T-helper 1 cell treated with Interleukin-12 subunit alpha and Interleukin-12 subunit beta and Interleukin-4 antibody, amounts not matched to agents 30 μg/mL and 1 μg/mL, for 36 hours (primary cell): ENCODE data around the gene RNF113A.
"Not testable (repeated sequence)": the region's sequence is repeated elsewhere in the genome, so short reads cannot be mapped to it uniquely, and the experiment has no call there.

Experiments used
- H3K27ac Mint-ChIP-seq: one replicate; pipeline ENCODE4 v1.8.0; 2021; ENCODE audit warnings: mild to moderate bottlenecking, mixed read lengths
- H3K27me3 Mint-ChIP-seq: one replicate; pipeline ENCODE4 v1.8.0; 2021; ENCODE audit warnings: low read depth, mixed read lengths
- H3K36me3 Mint-ChIP-seq: one replicate; pipeline ENCODE4 v1.8.0; 2021; ENCODE audit warnings: low read depth, mixed read lengths
- H3K4me1 Mint-ChIP-seq: one replicate; pipeline ENCODE4 v1.8.0; 2021; ENCODE audit warnings: low read depth, mixed read lengths
- H3K4me3 Mint-ChIP-seq: one replicate; pipeline ENCODE4 v1.8.0; 2021; ENCODE audit warnings: mild to moderate bottlenecking, moderate library complexity, mixed read lengths
- H3K9me3 Mint-ChIP-seq: one replicate; pipeline ENCODE4 v1.8.0; 2021; ENCODE audit warnings: mixed read lengths

Gene RNF113A

DNA sequence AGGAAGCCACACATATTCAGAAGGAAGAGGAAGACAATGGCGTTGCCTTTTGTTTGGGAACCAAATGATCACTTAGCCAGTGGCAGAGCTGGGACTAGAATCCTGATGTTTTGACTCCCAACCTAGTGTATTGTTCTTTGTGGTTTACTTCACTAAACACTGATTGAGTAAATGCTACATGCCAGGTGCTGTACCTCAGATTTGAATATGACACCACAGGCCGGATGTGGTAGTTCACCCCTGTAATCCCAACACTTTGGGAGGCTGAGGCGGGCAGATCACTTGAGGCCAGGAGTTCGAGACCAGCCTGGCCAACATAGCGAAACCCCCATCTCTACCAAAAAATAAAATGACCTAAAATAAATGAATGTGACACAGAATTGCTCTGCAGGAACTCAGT, 8.5 kb upstream of the RNF113A start:
- H3K27ac Mint-ChIP-seq, result no peak overlapping the region
- H3K4me3 Mint-ChIP-seq, result no peak overlapping the region
- no peaks in the 10 kb centered on the region for H3K9me3 Mint-ChIP-seq
- peaks cover 7% of the 10 kb centered on the region for H3K36me3 Mint-ChIP-seq
- H3K4me1 Mint-ChIP-seq, result peaks cover 12% of the 10 kb centered on the region
- no peaks in the 10 kb centered on the region for H3K27me3 Mint-ChIP-seq

DNA sequence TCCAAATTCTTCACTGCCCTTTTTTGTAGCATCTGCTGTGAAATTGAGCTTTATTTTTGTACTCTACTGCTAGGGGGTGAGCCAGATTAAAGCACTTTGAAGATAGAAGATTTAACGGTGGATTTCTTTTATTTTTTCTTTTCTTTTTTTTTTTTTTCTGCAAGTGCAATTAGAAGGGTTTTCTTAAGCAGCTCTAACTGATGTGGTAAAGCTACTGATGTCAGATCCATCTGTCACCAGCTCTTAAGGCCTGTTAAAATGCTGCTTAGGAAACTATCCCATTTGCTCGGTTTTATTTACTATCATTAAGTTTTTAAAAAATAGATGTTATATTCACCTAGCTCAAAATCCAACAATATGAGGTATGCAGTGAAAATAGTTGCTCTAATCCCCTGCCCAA, 7.2 kb upstream of the RNF113A start:
- peaks cover 7% of the 10 kb centered on the region for H3K36me3 Mint-ChIP-seq
- peaks cover 12% of the 10 kb centered on the region for H3K4me1 Mint-ChIP-seq
- no peak overlapping the region for H3K27ac Mint-ChIP-seq
- H3K4me3 Mint-ChIP-seq, result no peak overlapping the region
- H3K9me3 Mint-ChIP-seq, result no peaks in the 10 kb centered on the region
- no peaks in the 10 kb centered on the region for H3K27me3 Mint-ChIP-seq

DNA sequence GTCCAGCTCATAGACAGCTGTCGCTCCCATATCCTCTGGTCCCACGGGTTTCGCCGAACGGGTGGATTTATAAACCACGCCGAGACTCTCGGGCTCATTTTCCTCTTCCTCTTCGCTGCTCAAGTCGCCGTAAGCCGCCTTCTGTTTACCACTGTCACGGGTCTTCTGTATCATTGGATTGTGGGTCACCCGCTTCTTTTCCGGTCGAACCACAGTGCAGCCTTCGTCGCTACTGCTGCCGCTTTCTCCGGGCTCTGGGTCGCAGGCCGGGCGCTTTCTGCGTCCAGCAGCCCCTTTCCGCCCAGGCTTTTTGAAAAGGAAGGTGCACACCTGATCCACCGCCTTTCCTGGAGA, 311 bp downstream of the RNF113A start:
- Mint-ChIP-seq H3K4me3 (peak overlapping the region; percentile 98), H3K9me3 (no peaks in the 10 kb centered on the region), H3K27ac (peak overlapping the region; percentile 99), H3K27me3 (no peaks in the 10 kb centered on the region), H3K4me1 (peaks cover 4% of the 10 kb centered on the region), H3K36me3 (peaks cover 7% of the 10 kb centered on the region)

DNA sequence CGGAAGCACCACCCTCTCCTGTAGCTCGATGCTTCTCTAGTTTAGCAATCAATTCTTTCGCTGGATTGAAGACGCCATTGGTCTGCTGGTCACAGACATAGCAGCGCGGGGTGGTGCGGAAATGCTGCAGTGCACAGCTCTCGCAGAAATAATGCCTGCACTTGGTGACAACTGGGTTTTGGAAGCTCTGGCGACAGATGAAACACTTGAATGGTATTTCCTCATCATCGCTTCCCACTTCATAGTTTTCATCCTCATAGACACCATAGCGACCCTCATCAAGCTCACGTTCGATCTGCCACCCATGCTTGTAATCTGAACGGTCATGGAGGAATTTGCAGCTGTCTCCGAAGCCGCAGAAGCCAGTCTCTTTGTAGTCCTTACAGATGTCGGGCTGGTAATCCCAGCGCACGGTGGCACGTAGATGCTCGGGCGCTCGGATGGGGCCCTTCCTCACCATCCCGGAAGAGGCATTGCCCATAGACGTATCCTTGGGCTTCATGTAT, 854 bp downstream of the RNF113A start:
- Mint-ChIP-seq H3K4me3 (peak overlapping the region; percentile 98), H3K4me1 (peaks cover 4% of the 10 kb centered on the region), H3K27me3 (no peaks in the 10 kb centered on the region), H3K36me3 (peaks cover 7% of the 10 kb centered on the region), H3K9me3 (no peaks in the 10 kb centered on the region), H3K27ac (peak overlapping the region; percentile 99)

DNA sequence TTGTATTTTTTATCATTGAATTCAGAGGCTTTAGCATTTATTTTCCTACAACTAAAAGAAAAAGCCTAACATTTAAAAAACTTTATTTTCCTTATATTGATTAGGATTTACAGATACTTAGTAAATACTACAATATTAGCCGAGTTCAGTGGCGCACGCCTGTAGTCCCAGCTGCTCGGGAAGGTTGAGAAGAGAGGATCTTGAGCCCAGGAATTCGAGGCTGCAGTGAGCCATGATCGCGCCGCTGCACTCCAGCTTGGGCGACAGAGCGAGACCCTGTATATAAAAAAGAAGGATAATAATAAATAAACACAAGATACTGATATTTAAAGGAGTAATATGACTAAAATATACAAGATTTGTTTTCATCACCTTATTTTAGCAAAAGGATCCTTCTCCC, 18.1 kb downstream of the RNF113A start:
- Mint-ChIP-seq H3K36me3 (peaks cover 5% of the 10 kb centered on the region), H3K4me1 (peaks cover 18% of the 10 kb centered on the region), H3K4me3 (peak overlapping the region; percentile 99), H3K27ac (peak overlapping the region; percentile 99), H3K27me3 (no peaks in the 10 kb centered on the region), H3K9me3 (no peaks in the 10 kb centered on the region)

DNA sequence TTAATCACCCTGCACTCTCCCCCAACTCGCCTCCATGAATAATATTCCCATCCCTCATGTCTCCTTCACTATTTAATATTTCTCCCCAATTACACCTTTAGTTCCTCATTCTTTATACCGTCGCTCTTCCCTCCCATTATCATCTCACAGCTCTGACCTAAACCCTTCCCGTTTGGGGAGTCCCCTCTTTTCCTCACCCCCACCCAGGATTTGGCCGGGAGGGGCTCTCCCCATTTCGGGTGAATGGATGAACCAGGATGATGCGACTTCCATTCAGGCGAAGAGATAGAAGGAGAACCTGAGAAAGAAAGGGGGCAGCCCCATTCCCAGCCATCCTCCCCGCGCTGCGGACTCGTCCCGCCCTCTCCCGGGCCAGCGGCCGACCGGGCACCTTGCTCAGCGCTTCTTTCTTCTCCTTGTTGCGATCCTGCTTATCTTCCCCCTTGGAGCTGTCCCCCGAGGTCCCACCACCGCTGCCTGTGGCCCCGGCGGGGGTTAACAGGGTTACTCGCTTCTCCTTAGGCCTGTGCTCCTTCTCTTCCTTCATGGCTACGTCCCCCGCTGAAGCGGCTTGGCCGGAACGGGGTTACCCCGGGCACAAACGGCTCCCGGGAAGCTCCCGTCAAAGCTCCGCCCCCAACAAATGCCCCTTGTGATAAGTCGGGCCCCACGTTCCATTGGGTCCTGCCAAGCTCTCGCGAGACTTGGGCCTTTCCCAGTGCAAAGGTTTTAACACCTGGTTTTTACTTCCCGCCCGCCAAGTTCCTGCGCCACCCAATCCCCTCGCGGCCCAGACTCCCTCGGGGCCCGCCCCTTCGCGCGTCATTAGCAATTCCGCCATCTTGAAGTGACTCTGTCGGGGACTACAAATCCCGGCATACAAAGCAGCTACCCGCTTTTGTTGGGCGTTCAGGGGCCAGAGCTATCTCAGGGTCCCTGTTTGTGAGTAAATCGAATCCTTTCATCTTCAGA, 18.9 kb downstream of the RNF113A start, which contains the start of gene UPF3B:
TSS of gene UPF3B (minus strand) at position 582 of the 972 bp plus-strand sequence. CDS start at position 547, 35 bp downstream.
- H3K27ac Mint-ChIP-seq, result peak within 1 kb of the TSS; percentile 99
- H3K4me1 Mint-ChIP-seq, result peaks cover 16% of the 10 kb centered on the region
- no peaks in the 10 kb centered on the region for H3K9me3 Mint-ChIP-seq
- H3K27me3 Mint-ChIP-seq, result no peaks in the 10 kb centered on the region
- peaks cover 5% of the 10 kb centered on the region for H3K36me3 Mint-ChIP-seq
- H3K4me3 Mint-ChIP-seq, result peak within 1 kb of the TSS; percentile 99

DNA sequence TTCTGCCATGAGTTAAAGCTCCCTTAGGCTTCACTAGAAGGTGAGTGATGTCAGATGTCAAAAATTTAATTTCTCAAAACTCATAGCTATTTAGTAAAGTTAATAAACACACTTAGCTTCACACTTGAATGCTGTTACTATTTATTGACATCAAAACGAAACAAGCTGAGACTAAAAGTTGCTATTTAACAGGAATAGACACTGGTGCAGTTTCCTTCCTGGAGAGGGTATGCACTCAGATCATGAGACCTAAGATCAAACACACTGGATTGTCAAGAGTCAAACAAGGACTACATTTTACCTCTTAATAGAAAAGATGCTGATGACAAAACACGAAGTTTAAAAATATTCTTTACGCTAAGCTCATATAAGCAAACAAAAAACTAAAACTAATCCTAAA, 37.6 kb downstream of the RNF113A start:
- Mint-ChIP-seq H3K27ac (no peak overlapping the region), H3K36me3 (peaks cover 52% of the 10 kb centered on the region), H3K9me3 (no peaks in the 10 kb centered on the region), H3K4me3 (no peak overlapping the region), H3K4me1 (peaks cover 1% of the 10 kb centered on the region), H3K27me3 (no peaks in the 10 kb centered on the region)

DNA sequence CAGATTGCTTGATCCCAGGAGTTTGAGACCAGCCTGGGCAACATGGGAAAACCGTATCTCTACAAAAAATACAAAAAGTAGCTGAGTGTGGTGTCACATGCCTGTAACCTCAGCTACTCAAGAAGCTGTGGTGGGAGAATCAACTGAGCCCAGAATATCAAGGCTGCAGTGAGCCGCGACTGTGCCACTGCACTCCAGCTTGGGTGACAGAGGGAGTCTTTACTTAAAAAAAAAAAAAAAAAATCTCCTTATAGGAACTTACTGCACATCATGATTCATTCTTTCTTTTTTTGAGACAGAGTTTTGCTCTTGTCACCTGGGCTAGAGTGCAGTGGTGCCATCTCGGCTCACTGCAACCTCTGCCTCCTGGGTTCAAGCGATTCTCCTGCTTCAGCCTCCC, 43.1 kb downstream of the RNF113A start:
- no peaks in the 10 kb centered on the region for H3K27me3 Mint-ChIP-seq
- H3K36me3 Mint-ChIP-seq, result peaks cover 25% of the 10 kb centered on the region
- peaks cover 9% of the 10 kb centered on the region for H3K4me1 Mint-ChIP-seq
- H3K4me3 Mint-ChIP-seq, result no peak overlapping the region
- no peak overlapping the region for H3K27ac Mint-ChIP-seq
- no peaks in the 10 kb centered on the region for H3K9me3 Mint-ChIP-seq

DNA sequence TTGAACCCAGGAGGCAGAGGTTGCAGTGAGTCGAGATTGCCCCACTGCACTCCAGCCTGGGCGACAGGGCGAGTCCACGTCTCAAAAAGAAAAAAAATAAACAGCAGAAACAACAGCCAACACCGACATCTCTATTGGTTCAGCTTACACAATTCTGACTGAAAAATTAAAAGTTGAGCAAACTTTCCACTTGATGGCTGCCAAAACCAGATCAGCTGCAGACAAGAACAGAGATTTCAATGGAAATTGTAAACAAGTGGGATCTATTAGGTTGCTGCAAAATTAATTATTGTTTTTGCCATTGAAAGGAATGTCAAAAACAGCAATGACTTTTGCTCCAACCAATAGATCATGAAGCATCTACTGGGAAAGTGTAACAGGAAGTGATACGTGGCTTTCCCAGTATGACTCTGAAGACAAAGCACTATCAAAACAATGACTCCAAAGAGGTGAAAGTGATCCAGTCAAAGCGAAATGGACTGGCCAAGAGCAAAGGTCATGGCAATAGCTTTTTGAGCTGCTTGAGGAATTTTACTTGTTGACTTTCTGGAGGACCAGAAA, 45.1 kb downstream of the RNF113A start:
- peaks cover 15% of the 10 kb centered on the region for H3K4me1 Mint-ChIP-seq
- H3K27ac Mint-ChIP-seq, result no peak overlapping the region
- H3K27me3 Mint-ChIP-seq, result no peaks in the 10 kb centered on the region
- no peak overlapping the region for H3K4me3 Mint-ChIP-seq
- H3K9me3 Mint-ChIP-seq, result no peaks in the 10 kb centered on the region
- H3K36me3 Mint-ChIP-seq, result peaks cover 18% of the 10 kb centered on the region

DNA sequence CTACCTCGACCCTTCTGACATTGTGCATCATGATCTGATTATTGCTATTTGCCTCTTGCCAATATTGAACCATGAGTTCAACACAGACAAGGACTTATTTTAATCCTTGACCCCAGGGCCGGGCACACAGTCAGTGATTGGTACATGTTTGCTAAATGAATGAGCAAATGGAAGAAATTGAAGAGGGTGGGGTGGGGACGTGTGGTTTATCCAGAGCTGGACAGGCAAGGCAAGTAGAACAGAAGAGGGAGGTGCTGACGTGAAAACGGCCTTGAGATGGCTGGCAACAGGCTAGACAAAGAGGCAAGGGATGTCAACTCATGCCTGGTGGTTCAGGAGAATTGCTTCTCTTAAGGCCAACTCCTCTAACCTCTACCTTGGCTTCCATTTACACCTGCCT, 47.3 kb downstream of the RNF113A start:
- not testable (repeated sequence) for H3K4me3 Mint-ChIP-seq, H3K9me3 Mint-ChIP-seq, H3K27ac Mint-ChIP-seq, H3K36me3 Mint-ChIP-seq, H3K27me3 Mint-ChIP-seq
- H3K4me1 Mint-ChIP-seq, result peaks cover 19% of the 10 kb centered on the region

DNA sequence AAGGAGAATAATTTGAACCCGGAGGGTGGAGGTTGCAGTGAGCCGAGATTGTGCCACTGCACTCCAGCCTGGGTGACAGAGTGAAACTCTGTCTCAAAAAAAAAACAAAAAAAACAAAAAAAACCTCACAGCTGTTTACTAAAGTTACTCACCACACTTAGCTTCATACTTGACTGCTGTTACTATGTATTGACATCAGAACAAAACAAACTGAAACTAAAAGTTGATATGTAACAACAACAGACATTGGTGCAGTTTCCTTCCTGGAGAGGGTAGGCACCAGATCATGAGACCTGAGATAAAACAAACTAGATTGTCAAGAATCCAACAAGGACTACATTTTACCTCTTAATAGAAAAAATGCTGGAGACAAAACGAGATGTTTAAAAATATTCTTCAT, 49.8 kb downstream of the RNF113A start:
- peak overlapping the region; percentile 94 for H3K27ac Mint-ChIP-seq
- H3K9me3 Mint-ChIP-seq, H3K27me3 Mint-ChIP-seq, H3K36me3 Mint-ChIP-seq: not testable (repeated sequence)
- peak overlapping the region; percentile 55 for H3K4me3 Mint-ChIP-seq
- H3K4me1 Mint-ChIP-seq, result peaks cover 16% of the 10 kb centered on the region
